OCI-LY7 (cell line): Measurements from ENCODE around the gene CDH12. TPM values are rescaled to one million over a fixed set of nuclear protein-coding genes. Genes with fewer than 3 reads are reported as not detected.

Source experiments
- BruUV-seq: library from RNA; stranded (reverse); fragments of 400-500 nt; replicated peaks from 2 replicates; lab custom pipeline; 2021; lab: Mats Ljungman, UMichigan
- CTCF ChIA-PET: fragments of 300-600 bp; sonication (Branson Sonifier 250); formaldehyde crosslinking; loops from one replicate; lab custom pipeline; 2022; ENCODE audit warnings: antibody characterized with exemption; ENCODE audit not compliant: unreplicated experiment; lab: Charles Lee
- POLR2A ChIA-PET: fragments of 300-600 bp; sonication (Branson Sonifier 250); formaldehyde crosslinking; loops from one replicate; lab custom pipeline; 2022; ENCODE audit warnings: antibody characterized with exemption; lab: Charles Lee
- DNase-seq: peaks from one replicate; pipeline ENCODE4 v3.0.0-alpha.2; 2015; ENCODE audit warnings: low spot score
- H2AFZ ChIP-seq: fragments of 200-600 bp; sonication (generic), shearing (Covaris generic); 2 replicates; pipeline ENCODE4 v1.6.1; 2014; ENCODE audit warnings: mild to moderate bottlenecking, antibody characterized with exemption, low read length, moderate library complexity
- H3K27ac ChIP-seq: fragments of 200-600 bp; sonication (generic); 2 replicates; pipeline ENCODE4 v1.5.1; 2014; ENCODE audit warnings: mixed run types, low read depth, mild to moderate bottlenecking, moderate library complexity, low read length, inconsistent platforms; ENCODE audit not compliant: poor library complexity, severe bottlenecking
- H3K36me3 ChIP-seq: fragments of 200-600 bp; sonication (generic); 2 replicates; pipeline ENCODE4 v1.6.1; 2014; ENCODE audit warnings: mild to moderate bottlenecking, antibody characterized with exemption, low read length, moderate library complexity, mixed read lengths; ENCODE audit not compliant: insufficient read depth
- H3K4me1 ChIP-seq: fragments of 200-600 bp; sonication (generic); 2 replicates; pipeline ENCODE4 v1.5.1; 2014; ENCODE audit warnings: mild to moderate bottlenecking, low read length; ENCODE audit not compliant: insufficient read depth, poor library complexity, severe bottlenecking
- H3K4me2 ChIP-seq: fragments of 200-600 bp; sonication (generic); 2 replicates; pipeline ENCODE4 v1.6.1; 2014; ENCODE audit warnings: mild to moderate bottlenecking, low read length
- H3K4me3 ChIP-seq: fragments of 200-600 bp; sonication (generic); 2 replicates; pipeline ENCODE4 v1.5.1; 2014; ENCODE audit warnings: mild to moderate bottlenecking, low read depth, low read length; ENCODE audit not compliant: poor library complexity, severe bottlenecking
- H3K79me2 ChIP-seq: fragments of 200-600 bp; sonication (generic); 2 replicates; pipeline ENCODE4 v1.6.1; 2016; ENCODE audit warnings: low read depth, mild to moderate bottlenecking, low read length, moderate library complexity, mixed read lengths; ENCODE audit not compliant: insufficient read depth
- H3K9me2 ChIP-seq: fragments of 200-600 bp; sonication (generic); 2 replicates; pipeline ENCODE4 v1.6.1; 2016; ENCODE audit warnings: mild to moderate bottlenecking, low read length, mixed read lengths; ENCODE audit not compliant: insufficient read depth
- H3K9me3 ChIP-seq: fragments of 200-600 bp; sonication (generic); 2 replicates; pipeline ENCODE4 v1.6.1; 2014; ENCODE audit warnings: mild to moderate bottlenecking, mixed run types, low read length, mixed read lengths
- H4K20me1 ChIP-seq: fragments of 200-600 bp; sonication (generic); 2 replicates; pipeline ENCODE4 v1.6.1; 2014; ENCODE audit warnings: mild to moderate bottlenecking, antibody characterized with exemption, low read length, moderate library complexity, mixed read lengths; ENCODE audit not compliant: insufficient read depth
- EZH2phosphoT487 ChIP-seq: fragments of 200-600 bp; sonication (generic); IDR thresholded peaks from 2 replicates; pipeline ENCODE4 v1.6.1; 2018; ENCODE audit warnings: low read depth, borderline replicate concordance, mild to moderate bottlenecking, mixed run types, antibody characterized with exemption, low read length, moderate library complexity, mixed read lengths
- intact Hi-C: fragments of 100-400 bp; cut with micrococcal nuclease; formaldehyde crosslinking; loops from one replicate; pipeline ENCODE4 v1.10.0; 2022; ENCODE audit not compliant: unreplicated experiment
- total RNA-seq, 2 experiments: library from RNA; depleted of rRNA in 1 of 2; stranded (reverse); fragments of >200 nt in 1 of 2; shearing (Covaris generic) in 1 of 2; gene quantifications; 2 replicates each; pipeline ENCODE4 v1.2.3, GENCODE V29; 2014 to 2022
- TF ChIP-seq, protein P1 (sequence below): fragments of 200-600 bp; sonication (generic); conservative IDR thresholded peaks from 2 replicates; pipeline ENCODE4 v1.5.1; 2014; ENCODE audit warnings: mild to moderate bottlenecking, antibody characterized with exemption, low read length, moderate library complexity, mixed read lengths

The CDH12 gene
- total RNA-seq, 2 experiments from 2014 or later, result not detected

DNA sequence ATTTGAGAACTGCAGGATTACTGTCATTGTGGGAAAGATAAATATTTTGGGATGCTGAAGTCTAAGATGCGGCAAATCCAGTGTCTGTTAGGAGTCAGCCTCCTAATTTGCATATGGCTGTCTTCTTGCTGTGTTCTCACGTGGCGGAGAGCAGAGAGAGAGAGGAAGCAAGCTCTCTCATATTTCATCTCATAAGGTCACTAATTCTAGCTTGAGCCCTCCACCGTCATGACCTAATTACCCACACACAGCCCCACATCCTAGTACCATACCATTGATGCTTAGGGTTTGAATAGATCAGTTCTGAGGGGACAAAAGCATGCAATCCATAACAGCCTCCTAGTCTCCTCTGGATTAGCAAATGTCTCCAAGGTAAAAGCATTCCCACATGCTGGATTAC is 124.5 kb downstream of the CDH12 start:
- Histone ChIP-seq H3K9me3 (no peaks in the 10 kb centered on the region), H3K36me3 (no peaks in the 10 kb centered on the region), H3K9me2 (no peaks in the 10 kb centered on the region), H3K27ac (no peak overlapping the region), H3K4me1 (no peaks in the 10 kb centered on the region), H3K4me3 (no peak overlapping the region), H4K20me1 (no peaks in the 10 kb centered on the region), H3K4me2 (no peak overlapping the region), H3K79me2 (no peaks in the 10 kb centered on the region), H2AFZ (no peak overlapping the region)
- no TSS peak for BruUV-seq
- ChIA-PET CTCF (no interaction called here), POLR2A (interaction anchor here (0.5 kb wide), 2 partner anchors 22 to 91 kb away, joined by 3 read pairs; no protein-coding TSS in a partner anchor)
- intact Hi-C loops, result no loop called here
- TF ChIP-seq, protein P1, sequence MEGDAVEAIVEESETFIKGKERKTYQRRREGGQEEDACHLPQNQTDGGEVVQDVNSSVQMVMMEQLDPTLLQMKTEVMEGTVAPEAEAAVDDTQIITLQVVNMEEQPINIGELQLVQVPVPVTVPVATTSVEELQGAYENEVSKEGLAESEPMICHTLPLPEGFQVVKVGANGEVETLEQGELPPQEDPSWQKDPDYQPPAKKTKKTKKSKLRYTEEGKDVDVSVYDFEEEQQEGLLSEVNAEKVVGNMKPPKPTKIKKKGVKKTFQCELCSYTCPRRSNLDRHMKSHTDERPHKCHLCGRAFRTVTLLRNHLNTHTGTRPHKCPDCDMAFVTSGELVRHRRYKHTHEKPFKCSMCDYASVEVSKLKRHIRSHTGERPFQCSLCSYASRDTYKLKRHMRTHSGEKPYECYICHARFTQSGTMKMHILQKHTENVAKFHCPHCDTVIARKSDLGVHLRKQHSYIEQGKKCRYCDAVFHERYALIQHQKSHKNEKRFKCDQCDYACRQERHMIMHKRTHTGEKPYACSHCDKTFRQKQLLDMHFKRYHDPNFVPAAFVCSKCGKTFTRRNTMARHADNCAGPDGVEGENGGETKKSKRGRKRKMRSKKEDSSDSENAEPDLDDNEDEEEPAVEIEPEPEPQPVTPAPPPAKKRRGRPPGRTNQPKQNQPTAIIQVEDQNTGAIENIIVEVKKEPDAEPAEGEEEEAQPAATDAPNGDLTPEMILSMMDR, result no peak
- no peak for TF ChIP-seq EZH2phosphoT487
- DNase-seq, result no peak

DNA sequence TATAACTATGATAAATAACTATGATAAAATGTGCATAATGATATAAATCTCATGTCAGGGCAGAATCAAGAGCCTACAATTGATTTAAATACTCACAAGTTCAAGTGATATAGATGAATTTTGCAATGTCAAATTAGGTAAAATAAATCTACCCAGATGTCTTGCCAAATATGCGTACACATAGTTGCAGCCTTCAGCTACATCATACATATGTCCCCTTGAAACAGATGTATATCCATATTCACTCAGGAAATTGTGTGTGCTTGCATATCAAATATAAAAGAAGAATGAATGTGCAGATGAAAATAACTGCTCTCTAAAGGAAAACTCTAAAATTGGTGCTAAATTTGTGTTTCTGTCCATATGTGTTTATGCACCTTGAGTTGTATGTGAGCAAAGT is 130.7 kb downstream of the CDH12 start:
- Histone ChIP-seq H3K9me2 (no peaks in the 10 kb centered on the region), H3K4me3 (no peak overlapping the region), H2AFZ (no peak overlapping the region), H3K9me3 (no peaks in the 10 kb centered on the region), H3K27ac (no peak overlapping the region), H4K20me1 (no peaks in the 10 kb centered on the region), H3K4me1 (no peaks in the 10 kb centered on the region), H3K79me2 (no peaks in the 10 kb centered on the region), H3K4me2 (no peak overlapping the region), H3K36me3 (no peaks in the 10 kb centered on the region)
- no TSS peak for BruUV-seq
- intact Hi-C loops, result no loop called here
- ChIA-PET POLR2A (no interaction called here), CTCF (no interaction called here)
- DNase-seq, result no peak
- TF ChIP-seq, protein P1, result no peak
- TF ChIP-seq EZH2phosphoT487, result no peak

DNA sequence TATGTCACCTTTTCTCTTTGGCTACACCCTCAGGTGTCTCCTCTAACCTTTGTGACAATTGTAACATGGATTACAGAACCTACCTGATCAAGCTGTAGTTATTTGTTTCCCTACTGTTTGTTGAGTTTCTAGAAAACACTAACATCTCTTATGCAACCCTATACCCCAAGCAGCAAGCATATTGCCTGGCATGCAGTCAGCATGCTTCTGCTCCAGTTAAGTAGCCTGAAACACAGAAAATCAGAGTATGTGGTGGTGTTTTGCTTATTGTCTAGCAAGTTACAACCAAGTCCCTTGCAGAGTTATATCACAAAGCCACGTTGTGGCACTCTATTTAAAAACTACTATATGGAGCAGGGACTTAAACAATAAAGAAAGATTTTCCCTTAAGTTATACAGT is 131.1 kb downstream of the CDH12 start:
- no peaks in the 10 kb centered on the region for H4K20me1 ChIP-seq
- H3K9me3 ChIP-seq, result no peaks in the 10 kb centered on the region
- CTCF ChIA-PET, result no interaction called here
- H3K4me1 ChIP-seq, result no peaks in the 10 kb centered on the region
- no peaks in the 10 kb centered on the region for H3K9me2 ChIP-seq
- H3K27ac ChIP-seq, result no peak overlapping the region
- no peak for DNase-seq
- H2AFZ ChIP-seq, result no peak overlapping the region
- H3K4me2 ChIP-seq, result no peak overlapping the region
- H3K36me3 ChIP-seq, result no peaks in the 10 kb centered on the region
- BruUV-seq, result no TSS peak
- no peaks in the 10 kb centered on the region for H3K79me2 ChIP-seq
- intact Hi-C loops, result no loop called here
- TF ChIP-seq, protein P1, result no peak
- no peak for TF ChIP-seq EZH2phosphoT487
- no peak overlapping the region for H3K4me3 ChIP-seq
- POLR2A ChIA-PET, result no interaction called here
